Urothelium cell line (cell line): ENCODE measurements around the gene AMOTL1.
"Not testable (repeated sequence)": the region's sequence is repeated elsewhere in the genome, so short reads cannot be mapped to it uniquely, and the experiment has no call there.

Experiments
- DNase-seq: peaks from one replicate; pipeline ENCODE4 v3.0.0; 2011; ENCODE audit warnings: low spot score, mixed read lengths
- FAIRE-seq: peaks from 2 replicates; lab custom pipeline; 2011; peaks lifted over from hg19 to GRCh38; lab: Jason Lieb, UNC

Gene AMOTL1

DNA sequence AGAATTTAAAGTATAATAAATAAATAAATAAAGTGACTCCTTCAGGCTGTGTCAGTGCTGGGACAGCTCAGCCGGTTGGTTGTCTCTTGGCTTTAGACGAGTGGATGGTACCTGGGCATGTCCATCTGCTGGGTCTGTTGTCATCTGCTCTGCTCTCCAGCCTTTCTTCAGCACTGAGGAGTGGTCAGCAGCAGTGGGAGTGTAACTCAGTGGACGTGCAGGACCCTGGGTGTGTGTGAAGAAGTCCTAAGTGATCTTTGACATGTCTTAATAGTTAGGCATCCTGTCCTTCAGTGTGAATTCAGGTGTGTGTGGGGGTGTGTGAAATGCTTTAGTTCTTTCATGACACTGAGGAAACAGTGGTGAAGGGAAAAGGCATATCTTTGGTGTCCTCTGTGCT lies 24.3 kb downstream of the AMOTL1 start:
- DNase-seq, result no peak
- no peak for FAIRE-seq

DNA sequence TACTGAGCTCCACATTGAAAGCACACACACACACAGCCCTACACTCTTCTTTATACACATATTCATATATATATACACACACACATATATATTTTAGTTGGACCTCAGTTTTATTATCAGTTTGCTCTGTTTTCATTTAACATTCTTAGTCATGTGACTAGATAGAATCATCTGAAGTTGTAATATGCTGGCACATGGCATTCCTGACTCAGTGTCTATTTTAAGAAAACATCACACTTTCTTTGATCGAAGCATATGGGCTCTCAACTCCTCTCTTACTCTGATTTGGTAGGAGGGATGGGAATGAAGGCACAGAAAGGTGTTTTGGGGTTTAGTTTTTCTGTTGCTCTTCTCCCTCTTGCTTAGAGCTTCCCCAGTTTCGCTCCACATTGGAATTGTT lies 24.8 kb downstream of the AMOTL1 start:
- no peak for FAIRE-seq
- no peak for DNase-seq

DNA sequence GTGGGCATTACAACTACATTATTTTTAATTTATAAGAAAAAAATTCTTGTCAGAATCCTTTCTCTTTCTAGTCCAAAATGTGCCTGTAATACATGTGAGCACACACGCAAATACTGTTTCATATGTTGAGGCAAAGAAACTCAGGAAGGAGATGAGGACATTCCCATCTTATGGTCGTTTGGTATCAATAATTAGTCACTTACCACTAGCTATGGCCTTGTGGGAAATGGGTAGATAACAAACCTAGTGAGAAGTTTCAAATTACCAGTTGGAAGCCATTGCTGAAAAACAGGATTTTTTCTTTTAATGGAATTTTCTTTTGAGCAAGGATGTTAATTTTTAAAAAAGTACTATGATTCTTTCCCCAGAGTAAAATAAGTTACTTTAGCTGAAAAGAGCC lies 25.7 kb downstream of the AMOTL1 start:
- FAIRE-seq, result no peak
- no peak for DNase-seq

DNA sequence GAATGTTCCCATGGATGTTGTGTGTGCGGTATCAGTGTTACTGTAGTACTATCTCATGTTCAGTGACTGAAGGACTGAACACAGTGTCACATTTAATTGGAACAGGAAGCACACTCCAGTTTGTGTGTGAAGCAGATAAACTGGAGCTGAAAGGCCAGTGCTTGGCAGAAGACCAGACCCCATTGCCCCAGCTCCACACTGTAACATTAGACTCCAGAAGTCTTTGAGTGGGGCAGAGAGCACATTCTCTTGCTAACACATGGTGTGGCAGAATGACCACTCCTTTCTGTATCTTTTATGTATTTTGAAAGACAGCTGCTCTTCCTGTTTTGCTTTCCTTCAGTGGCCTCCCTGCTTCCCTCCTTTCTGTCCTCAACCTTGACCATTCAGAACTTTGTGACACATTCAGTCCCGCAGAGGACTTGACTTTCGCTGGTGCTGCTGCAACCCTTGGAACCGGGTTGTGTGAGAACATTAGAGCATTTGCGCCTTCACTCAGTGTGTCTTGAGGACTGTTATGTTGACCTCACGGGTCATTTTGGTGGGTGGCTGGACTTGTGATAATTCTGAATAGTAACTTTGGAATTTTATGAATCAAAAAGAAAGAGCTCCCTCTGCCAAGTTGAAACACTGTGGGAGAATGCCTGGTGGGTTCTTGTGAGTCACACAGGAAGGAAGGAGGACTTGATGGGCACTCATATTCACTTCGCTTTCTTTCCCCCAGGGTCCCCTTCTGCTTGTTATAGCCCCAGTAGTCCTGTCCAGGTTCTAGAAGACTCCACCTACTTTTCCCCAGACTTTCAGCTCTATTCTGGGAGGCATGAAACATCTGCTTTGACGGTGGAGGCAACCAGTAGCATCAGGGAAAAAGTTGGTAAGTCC lies 26.4 kb downstream of the AMOTL1 start:
- DNase-seq (peak; percentile 73), FAIRE-seq (no peak)

DNA sequence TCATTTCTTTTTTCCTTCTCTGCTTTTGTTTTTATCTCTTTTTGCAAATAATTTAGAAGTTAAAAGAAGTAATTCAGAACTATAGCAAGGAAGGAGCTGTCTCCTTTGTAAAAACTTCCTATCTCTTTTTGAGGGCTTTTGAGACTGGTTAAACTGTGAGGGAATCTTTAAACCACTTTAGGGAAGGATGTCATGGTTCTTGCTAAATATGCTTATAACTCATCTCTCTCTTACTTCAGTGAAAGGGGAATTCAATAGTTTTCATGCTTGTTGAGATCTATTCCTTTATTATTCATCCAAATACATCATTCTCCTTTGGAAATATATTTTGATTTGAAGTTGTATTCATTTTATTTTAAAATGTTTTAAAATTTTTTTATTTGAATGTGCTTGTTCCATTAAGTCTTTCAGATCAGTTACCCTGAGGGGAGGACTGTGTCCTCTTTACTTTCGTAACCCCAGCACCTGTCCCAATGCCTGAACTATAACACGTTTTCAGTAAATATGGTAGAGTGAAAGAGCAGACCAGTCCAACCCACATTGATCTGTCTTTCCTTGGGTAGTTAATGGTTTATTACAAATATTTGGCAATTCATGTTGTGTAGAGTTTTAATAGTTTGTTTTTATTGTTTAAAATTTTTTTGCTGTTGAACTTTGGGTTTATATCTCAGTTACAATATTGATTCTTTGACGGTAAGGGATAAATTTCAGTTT lies 27.5 kb downstream of the AMOTL1 start:
- no peak for DNase-seq

DNA sequence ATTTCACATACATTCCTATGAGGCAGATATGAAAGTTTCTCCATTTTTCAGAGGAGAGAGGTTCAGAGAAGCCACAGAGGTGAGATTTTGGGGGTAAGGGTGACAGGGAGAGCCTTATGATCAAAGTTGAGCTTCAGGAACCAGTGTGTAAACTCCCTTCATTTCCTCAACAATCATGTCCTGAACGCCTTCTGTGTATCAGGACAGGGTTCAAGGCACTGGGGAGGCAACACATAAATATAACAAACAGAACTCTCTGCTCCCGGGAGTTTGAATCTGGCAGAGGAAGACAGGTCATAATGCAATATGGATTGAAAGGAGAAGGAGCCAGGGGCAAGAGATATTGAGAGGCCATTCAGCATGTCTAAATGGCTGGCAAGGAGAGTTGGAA lies 28.0 kb downstream of the AMOTL1 start:
- no peak for DNase-seq
- FAIRE-seq, result no peak

More for the DNA sequence above, 27.5 kb downstream of the AMOTL1 start:
- FAIRE-seq, result no peak

DNA sequence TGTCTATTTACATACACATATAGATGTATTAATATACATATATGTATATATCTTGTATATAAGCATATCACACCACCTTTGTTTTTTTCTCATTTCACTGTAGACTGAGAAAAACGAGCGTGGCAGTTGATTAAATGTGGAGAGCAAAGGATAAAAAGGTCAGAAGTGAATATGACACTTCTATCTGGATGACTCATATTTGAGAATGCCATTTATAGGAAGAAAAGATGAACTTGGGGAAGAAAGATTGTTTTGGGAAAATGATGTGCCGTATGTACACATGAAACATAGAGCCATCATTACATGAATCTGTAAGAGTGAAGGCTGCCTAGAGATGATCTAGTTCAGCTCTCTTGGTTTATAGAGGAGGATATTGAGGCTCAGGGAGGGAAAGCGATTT lies 28.7 kb downstream of the AMOTL1 start:
- DNase-seq (no peak), FAIRE-seq (no peak)

DNA sequence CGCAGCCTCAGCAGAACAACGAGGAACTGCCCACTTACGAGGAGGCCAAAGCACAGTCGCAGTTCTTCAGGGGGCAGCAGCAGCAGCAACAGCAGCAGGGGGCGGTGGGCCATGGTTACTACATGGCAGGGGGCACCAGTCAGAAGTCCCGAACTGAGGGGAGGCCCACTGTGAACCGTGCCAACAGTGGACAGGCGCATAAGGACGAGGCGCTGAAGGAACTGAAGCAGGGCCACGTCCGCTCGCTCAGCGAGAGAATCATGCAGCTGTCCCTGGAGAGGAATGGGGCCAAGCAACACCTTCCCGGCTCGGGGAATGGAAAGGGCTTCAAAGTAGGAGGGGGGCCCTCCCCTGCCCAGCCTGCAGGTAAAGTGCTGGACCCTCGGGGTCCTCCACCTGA lies 31.6 kb downstream of the AMOTL1 start:
- DNase-seq (no peak), FAIRE-seq (no peak)

DNA sequence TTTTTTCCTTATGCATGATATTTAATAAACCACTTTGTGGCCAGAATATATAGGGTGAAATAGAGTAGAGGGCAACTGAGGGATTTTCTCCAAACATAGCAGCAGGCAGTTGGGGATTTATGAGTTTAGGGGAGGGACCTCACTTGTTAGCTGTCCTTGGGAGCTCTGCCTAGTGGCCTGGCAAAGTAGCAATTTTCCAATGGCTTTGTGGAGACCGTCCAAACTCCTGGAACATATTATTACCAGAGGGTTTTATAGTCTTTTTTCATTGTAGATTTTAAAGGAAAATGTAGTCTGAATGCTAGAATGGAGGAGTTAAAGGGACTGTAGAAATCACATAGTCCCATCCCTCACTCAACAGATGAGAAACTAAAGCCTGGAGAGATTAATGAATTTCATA lies 32.3 kb downstream of the AMOTL1 start:
- FAIRE-seq, result no peak
- DNase-seq, result no peak

DNA sequence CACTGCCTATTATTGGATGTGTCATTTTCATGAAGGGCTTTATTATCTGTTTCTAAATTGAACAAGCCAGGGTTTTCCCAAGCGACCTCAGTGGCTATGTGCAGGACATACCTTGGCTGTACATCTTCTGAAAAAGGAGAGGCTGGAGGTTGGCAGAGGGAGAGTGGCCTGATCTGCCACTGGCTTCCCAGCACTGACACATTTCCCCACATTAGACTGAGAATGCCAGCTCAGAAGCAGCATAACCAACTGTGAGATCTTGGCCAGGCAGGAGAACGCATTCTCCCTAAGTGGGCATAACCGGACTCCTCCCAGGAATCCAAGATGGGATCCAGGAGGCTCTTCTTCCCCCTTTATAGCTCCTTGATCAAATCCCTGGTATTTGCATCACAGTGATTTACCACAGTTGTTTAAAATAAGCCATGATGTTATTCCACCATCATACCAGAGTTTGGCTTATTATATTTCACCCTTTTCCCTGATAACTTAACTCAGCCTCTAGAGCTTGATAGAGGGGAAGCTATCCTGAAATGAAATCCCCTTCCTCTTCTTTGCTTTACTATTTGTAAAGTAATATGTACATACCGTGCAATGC lies 33.8 kb downstream of the AMOTL1 start:
- FAIRE-seq, result no peak

DNA sequence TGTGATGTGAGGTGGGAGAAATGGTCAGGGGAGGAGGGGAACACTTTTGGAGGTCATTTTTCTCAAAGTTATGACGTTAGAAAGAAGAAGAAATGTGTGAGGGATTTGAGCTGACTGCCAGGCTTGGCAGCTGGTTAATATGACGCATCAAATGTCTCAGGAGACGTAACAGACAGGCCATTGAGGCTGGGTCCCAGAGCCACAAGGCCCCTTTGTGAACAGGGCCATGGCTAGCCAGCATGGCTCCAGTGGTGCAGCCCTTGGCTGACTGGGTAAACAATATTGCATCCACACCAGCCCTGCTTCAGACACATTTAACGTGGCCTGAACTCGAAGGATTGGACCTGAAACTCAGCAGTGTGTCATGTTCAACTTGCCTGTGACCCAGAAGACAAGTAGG lies 34.3 kb downstream of the AMOTL1 start:
- DNase-seq, result no peak
- no peak for FAIRE-seq

More for the DNA sequence above, 33.8 kb downstream of the AMOTL1 start:
- no peak for DNase-seq

DNA sequence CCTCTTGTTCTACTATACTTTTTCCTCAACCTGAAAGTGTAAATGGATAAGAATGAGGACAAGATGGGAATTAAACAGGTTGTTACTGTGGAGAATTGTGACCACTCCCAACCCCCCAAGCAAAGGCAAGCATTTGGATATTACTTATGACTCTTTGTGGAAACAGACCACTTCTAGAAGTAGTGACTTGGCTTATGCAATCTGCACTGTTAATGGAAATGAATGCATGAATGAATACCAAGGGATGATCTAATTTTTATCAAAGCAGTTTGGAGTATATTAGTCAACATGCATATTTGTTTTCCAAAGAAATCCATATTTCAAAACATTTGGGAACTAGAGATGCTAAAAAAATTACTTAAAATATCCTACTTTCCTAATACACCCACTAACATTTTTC lies 35.3 kb downstream of the AMOTL1 start:
- DNase-seq, result no peak
- FAIRE-seq, result no peak

DNA sequence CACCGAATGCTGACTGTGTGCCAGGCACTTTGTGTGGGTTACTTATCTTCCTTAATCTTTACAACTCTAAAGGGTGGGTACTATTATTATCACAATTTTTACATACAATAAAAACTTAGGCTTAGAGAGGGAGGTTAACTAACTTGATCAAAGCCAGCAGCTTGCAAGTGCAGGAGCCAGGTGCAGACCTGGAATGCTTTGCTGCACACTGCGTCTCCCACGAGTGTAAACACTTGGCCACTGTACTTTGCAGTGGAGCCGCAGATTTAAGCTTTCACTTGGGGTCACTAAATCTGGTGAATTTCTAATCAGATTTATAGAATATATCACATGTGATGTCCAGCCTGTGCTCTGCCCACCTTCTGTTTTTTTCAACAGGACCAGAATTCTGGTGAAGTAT lies 36.7 kb downstream of the AMOTL1 start:
- DNase-seq (no peak), FAIRE-seq (no peak)

DNA sequence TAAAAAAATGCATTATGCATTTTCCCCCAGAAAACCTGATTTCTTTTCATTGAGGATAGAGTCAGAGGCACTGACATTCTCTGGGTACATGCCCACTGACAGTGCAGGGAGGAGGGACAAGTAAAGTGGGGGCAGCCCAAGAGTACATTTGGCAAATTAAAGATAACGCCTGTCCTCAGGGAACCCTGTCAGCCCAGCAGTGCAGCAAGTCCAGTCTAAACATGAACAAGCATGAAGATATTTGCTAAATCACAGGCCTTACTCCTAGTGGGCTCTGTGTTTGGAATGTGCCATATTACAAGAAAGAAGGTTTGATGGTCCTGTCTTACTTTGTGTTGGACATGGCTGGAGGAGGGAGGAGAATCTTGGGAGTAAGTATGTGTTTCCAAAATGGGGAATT lies 37.9 kb downstream of the AMOTL1 start:
- FAIRE-seq (no peak), DNase-seq (no peak)

DNA sequence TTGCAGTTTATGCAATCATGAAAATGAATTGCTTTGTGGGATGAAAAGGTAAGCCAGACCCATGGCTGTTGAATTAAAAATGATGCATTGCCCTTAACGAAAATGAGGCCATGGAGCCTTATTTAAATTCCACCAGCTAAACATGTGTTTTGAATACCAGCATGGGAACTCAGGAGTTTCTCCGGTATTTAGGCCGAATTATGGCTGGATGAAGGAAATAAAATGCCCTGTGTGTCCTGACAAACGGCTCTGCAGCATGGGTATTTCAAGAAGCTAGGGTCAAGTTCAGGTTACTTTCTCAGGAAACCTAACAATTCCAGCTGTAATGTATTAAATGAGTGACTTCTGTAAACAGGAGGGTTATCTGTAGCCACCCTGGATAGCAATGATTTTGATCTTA lies 38.3 kb downstream of the AMOTL1 start:
- DNase-seq (no peak), FAIRE-seq (no peak)

DNA sequence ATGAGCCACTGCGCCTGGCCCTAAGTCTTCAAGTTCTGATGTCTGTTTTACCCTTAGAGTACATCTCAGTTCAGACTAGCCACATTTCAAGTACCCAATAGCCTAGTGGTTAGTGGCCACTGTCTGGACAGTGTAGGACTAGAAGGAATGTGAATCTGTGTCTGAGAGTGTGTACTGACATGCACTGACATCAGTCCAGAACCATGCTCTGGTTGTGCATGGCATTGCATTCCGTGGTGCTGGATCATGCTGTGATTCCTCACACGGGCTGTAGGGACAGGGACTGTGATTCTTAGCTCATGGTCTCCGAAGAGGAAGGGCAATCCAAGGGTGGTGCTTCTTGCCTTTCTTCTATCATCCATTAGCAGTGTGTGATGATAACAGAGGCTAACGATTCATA lies 41.1 kb downstream of the AMOTL1 start:
- DNase-seq, result no peak
- FAIRE-seq, result no peak

DNA sequence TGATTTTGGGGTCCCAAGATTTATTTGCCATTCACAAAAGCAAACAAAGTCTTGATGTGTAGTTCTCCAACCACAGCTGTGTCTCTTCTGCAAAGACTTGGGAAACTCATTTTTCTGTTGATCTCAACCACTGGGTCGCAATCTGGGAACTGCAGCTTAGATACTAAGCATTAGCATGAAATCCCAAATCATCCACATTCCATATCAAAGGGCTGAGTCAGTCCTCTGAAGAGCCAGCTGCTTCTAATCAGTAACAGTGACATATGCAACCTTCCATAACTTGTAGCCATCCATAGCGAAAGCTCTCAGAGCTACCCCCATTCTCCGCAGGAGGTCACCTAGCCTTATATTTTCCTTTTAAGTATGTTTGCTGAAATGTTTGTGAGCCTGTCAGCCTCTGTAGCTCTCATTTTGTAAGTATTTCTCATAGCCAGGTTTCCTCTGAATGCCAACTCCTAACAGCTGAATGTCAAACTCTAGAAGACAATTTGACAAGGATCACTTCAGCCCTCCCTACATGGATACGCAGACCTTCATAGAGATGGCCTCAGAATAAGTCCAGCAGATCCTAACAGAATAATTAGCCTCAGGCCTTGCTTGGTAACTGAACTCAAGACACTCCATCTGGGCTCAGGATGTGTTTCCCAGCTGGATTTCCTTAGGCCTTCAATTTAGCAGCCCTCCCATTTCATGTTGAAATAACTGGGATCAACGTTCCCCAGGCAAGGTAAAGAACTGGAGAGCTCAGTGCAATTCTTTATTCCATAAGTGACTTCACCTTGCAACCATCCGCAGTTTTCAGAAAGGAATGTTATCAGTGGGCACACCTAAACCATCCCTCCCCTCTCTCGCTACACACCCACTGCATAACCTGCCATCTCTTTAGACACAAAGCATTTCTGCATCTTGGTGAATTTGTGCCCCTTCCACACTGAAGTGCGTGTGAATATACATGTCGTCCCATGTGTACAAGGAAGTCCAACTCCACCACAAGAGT lies 44.9 kb downstream of the AMOTL1 start:
- peak; percentile 21 for DNase-seq

DNA sequence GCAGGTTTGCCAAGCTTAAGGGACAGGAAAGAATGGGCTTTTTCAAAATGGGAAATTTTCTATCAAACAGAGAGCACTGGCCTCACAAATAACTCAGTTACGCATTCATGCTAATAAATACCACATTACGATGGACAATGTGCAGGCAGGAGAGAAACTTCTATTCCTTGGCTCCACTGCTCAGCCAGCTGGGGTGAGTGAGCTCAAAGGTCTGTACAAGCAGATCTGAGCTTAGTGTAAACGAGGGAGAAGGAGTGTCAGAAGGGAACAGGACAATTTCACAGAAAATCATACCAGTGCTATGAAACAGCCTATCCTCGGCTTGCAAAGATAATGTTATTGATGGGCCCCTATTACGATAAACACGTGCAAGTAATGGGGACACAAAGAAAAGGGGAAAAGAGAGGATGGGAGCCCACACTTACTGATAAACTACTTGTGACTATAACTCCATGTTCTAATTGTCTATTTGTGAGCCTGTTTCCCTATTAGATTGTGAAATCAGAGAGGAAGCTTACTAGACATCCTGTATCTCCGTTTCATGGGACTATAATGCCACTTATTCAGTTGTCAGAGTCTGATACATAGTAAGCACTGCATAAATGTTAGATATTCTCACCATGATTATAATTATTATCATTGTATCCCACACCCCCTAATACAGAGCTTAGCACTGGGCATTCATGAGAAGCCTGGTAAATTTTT lies 46.3 kb downstream of the AMOTL1 start:
- FAIRE-seq, result no peak
- no peak for DNase-seq

More for the DNA sequence above, 44.9 kb downstream of the AMOTL1 start:
- not testable (repeated sequence) for FAIRE-seq

DNA sequence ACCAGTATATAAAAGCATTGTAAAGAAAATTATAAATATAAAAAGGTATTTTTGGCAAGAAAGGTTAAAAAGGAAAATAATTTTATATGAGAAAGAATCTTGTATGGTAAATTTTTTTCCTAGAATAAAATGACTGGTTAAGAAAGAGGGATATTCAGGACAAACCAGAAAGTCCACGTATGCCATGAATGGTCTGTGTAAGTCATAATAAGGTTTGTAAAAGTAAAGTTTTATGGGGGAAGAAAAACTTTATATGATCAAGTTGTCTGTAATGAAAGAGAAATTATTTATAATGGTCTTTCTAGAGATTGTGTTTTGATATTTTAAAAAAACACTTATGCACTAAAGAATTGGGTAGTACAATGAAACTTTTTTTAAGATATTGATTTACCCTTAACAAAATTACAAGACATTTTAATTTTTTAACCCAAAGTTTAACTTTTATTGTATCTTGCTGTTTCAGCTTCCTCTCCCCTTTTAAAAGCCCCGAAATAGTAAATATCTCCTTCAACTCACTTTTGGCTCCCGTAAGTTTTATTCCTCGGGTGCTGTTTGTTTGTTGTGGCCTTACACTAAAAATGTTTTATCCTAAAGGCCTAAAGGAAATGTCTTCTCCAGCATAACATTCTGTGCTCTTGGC lies 47.7 kb downstream of the AMOTL1 start:
- FAIRE-seq (no peak), DNase-seq (no peak)

DNA sequence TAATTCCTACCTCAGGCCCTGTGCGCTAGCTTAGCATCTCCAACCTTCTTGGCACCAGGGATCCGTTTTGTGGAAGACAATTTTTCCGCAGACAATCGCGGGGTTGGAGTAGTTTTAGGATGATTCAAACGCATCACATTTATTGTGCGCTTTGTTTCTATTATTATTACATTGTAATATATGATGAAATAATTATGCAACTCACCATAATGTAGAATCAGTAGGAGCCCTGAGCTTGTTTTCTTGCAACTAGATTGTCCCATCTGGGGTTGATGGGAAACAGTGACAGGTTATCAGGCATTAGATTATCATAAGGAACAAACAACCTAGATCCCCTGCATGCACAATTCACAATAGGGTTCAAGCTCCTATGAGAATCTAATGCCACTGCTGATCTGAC lies 52.3 kb downstream of the AMOTL1 start:
- no peak for FAIRE-seq
- DNase-seq, result no peak
